Rectal smooth muscle tissue (tissue), 1 donor: ENCODE measurements around the gene KDM5B.
"Not testable (repeated sequence)": the region's sequence is repeated elsewhere in the genome, so short reads cannot be mapped to it uniquely, and the experiment has no call there.

Experiments used
- H3K27ac ChIP-seq: one replicate; pipeline ENCODE4 v1.7.0; 2013; ENCODE audit warnings: low read depth, low read length, inconsistent platforms
- H3K27me3 ChIP-seq: one replicate; pipeline ENCODE4 v1.7.0; 2013; ENCODE audit warnings: low read length; ENCODE audit not compliant: control insufficient read depth, insufficient read depth
- H3K36me3 ChIP-seq: one replicate; pipeline ENCODE4 v1.7.0; 2013; ENCODE audit warnings: low read length; ENCODE audit not compliant: control insufficient read depth, insufficient read depth
- H3K4me1 ChIP-seq: one replicate; pipeline ENCODE4 v1.7.0; 2013; ENCODE audit warnings: low read length; ENCODE audit not compliant: control insufficient read depth, insufficient read depth
- H3K4me3 ChIP-seq: one replicate; pipeline ENCODE4 v1.7.0; 2013; ENCODE audit warnings: low read length
- H3K9ac ChIP-seq: one replicate; pipeline ENCODE4 v1.7.0; 2013; ENCODE audit warnings: low read length

The KDM5B gene

GRCh38 chr1:202836623-202837403 is 28.6 kb upstream of the KDM5B start:
- no peak overlapping the region for H3K4me3 ChIP-seq
- no peak overlapping the region for H3K27ac ChIP-seq
- no peaks in the 10 kb centered on the region for H3K4me1 ChIP-seq
- no peaks in the 10 kb centered on the region for H3K36me3 ChIP-seq
- no peaks in the 10 kb centered on the region for H3K27me3 ChIP-seq
- H3K9ac ChIP-seq: no peak overlapping the region

DNA sequence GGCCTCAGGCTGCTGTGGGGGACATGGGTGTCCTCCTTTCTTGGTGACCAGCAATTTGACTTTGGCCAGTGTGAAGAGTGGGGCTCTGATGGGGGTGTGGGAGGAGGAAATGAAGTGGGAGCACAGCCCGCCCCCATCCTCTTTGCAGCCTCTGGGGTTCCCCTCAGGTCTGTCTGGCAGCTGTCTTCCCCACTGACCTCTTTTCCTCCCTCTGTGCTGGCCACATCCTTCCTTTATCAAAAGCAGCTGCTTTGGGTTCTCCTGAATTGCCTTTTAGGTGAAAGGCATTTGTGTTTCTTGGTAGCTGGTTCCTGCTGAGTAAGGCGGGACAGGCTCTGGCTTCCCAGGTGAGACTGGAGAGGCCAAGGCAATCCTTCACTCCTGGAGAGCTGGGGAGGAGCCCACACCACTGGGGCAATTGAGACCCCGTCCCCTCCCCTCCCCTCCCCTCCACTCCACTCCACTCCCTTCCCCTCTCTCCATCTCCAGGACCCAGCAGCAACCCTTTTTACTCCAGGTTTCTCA is 27.4 kb upstream of the KDM5B start:
- no peaks in the 10 kb centered on the region for H3K36me3 ChIP-seq
- no peak overlapping the region for H3K4me3 ChIP-seq
- H3K27ac ChIP-seq: no peak overlapping the region

DNA sequence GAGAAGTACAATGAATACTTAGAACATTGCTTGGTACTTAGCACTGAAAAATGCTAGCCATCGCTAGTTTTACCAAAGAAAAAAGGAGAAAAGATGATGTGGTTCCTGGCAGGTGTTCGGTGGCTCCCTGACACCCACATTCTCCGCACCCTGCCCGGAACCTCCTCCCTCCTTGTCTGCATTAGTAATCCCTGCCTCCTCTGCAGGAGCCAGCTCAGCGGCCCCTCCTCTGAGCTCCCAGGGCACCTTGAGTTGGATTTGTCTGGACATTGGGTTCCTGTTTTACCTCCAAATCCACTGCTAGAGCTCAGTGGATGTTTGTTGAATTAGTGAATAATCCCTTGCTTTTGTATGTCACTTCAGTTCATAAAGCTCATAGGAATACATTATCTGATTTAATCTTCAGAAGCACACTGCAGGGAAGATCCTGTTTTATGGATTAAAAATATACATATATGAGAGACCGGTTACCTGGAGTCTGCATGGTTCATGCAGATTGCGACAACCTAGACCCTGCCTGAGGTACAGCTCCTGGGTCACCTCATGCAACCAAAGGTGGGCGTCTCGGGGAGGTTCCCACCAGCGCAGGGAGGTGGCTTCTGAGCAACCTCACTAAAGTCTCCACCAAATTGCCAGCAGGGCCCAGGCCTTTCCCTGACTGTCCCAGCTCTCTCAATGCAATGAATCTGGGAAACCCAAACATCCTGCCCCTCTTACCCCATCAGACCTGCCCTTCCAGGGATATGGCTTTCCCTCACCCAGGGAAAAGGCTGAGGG is 26.7 kb upstream of the KDM5B start:
- Histone ChIP-seq H3K4me3 (no peak overlapping the region), H3K9ac (no peak overlapping the region), H3K36me3 (no peaks in the 10 kb centered on the region), H3K27ac (no peak overlapping the region), H3K4me1 (no peaks in the 10 kb centered on the region), H3K27me3 (no peaks in the 10 kb centered on the region)

More for the DNA sequence above, 27.4 kb upstream of the KDM5B start:
- H3K4me1 ChIP-seq: no peaks in the 10 kb centered on the region
- no peak overlapping the region for H3K9ac ChIP-seq
- H3K27me3 ChIP-seq: no peaks in the 10 kb centered on the region

GRCh38 chr1:202831906-202832305 is 23.7 kb upstream of the KDM5B start:
- no peak overlapping the region for H3K4me3 ChIP-seq
- H3K27ac ChIP-seq: no peak overlapping the region
- H3K27me3 ChIP-seq: no peaks in the 10 kb centered on the region
- H3K36me3 ChIP-seq: no peaks in the 10 kb centered on the region
- no peak overlapping the region for H3K9ac ChIP-seq
- H3K4me1 ChIP-seq: no peaks in the 10 kb centered on the region

DNA sequence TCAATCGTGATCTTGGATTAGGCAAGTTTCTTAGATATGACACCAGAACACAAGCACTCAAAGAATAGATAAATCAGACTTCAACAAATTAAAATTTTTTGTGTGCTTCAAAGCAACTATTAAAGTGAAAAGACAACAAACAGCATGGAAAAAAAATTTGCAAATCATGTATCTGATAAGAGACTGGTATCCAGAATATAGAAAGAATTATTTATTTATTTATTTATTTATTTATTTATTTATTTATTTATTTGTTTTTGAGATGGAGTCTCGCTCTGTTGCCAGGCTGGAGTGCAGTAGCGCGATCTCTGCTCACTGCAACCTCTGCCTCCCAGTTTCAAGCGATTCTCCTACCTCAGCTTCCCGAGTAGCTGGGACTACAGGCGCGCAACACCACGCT is 21.0 kb upstream of the KDM5B start:
- not testable (repeated sequence) for H3K4me1 ChIP-seq, H3K27me3 ChIP-seq, H3K4me3 ChIP-seq, H3K9ac ChIP-seq, H3K36me3 ChIP-seq, H3K27ac ChIP-seq

GRCh38 chr1:202825748-202826147 is 17.5 kb upstream of the KDM5B start:
- Histone ChIP-seq H3K4me3 (no peak overlapping the region), H3K27me3 (no peaks in the 10 kb centered on the region), H3K9ac (no peak overlapping the region), H3K36me3 (no peaks in the 10 kb centered on the region), H3K27ac (no peak overlapping the region), H3K4me1 (no peaks in the 10 kb centered on the region)

GRCh38 chr1:202821467-202821866 is 13.2 kb upstream of the KDM5B start:
- H3K4me3 ChIP-seq: no peak overlapping the region
- no peak overlapping the region for H3K9ac ChIP-seq
- no peak overlapping the region for H3K27ac ChIP-seq
- no peaks in the 10 kb centered on the region for H3K27me3 ChIP-seq
- H3K36me3 ChIP-seq: no peaks in the 10 kb centered on the region
- H3K4me1 ChIP-seq: no peaks in the 10 kb centered on the region

DNA sequence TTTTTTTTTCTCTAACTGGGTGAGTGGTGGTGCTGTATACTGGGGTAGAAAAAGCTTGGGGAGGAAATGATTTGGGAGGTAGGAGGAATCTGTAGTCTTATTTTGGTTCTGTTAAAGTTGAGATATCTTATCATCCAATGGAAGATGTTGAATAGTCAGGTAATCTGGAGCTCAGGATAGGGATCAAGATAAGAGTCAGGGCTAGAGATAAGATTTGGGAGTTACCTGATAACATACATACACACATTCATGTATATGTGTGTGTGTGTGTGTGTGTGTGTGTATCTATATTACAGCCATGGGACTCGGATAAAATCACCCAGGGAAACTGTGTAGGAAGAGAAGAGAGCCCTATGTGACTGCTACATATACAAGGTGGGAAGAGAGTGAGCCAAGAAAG is 10.6 kb upstream of the KDM5B start:
- H3K4me3 ChIP-seq: no peak overlapping the region
- no peak overlapping the region for H3K9ac ChIP-seq
- H3K36me3 ChIP-seq: no peaks in the 10 kb centered on the region
- H3K27ac ChIP-seq: no peak overlapping the region
- H3K4me1 ChIP-seq: no peaks in the 10 kb centered on the region
- no peaks in the 10 kb centered on the region for H3K27me3 ChIP-seq

DNA sequence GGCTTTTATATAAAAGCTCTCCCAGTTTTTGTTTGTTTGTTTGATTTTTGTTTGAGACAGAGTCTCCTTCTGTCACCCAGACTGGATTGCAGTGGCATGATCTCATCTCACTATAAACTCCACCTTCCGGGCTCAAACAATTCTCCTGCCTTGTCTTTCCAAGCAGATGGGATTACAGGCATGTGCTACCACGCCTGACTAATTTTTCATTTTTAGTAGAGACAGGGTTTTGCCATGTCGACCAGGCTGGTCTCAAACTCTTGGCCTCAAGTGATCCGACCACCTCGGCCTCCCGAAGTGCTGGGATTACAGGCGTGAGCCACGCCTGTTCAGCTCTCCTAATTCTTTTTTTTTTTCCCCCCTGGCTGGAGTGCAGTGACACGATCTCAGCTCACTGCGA is 6.9 kb upstream of the KDM5B start:
- no peaks in the 10 kb centered on the region for H3K36me3 ChIP-seq
- no peaks in the 10 kb centered on the region for H3K27me3 ChIP-seq

GRCh38 chr1:202812176-202813026 is 4.2 kb upstream of the KDM5B start:
- no peak overlapping the region for H3K4me3 ChIP-seq
- H3K27me3 ChIP-seq: no peaks in the 10 kb centered on the region
- no peak overlapping the region for H3K9ac ChIP-seq
- no peak overlapping the region for H3K27ac ChIP-seq
- no peaks in the 10 kb centered on the region for H3K4me1 ChIP-seq
- H3K36me3 ChIP-seq: no peaks in the 10 kb centered on the region

More for the DNA sequence above, 6.9 kb upstream of the KDM5B start:
- Histone ChIP-seq H3K4me1 (no peaks in the 10 kb centered on the region), H3K4me3 (no peak overlapping the region), H3K9ac (no peak overlapping the region), H3K27ac (no peak overlapping the region)

GRCh38 chr1:202811296-202812175 is 3.3 kb upstream of the KDM5B start:
- peak overlapping the region; percentile 49 for H3K9ac ChIP-seq
- no peaks in the 10 kb centered on the region for H3K36me3 ChIP-seq
- no peak overlapping the region for H3K27ac ChIP-seq
- H3K4me1 ChIP-seq: no peaks in the 10 kb centered on the region
- no peaks in the 10 kb centered on the region for H3K27me3 ChIP-seq
- peak overlapping the region; percentile 92 for H3K4me3 ChIP-seq
